GM20431 (cell line): ENCODE measurements around the gene FGF14.

ENCODE experiments used
- in situ Hi-C: fragments of 300-500 bp; cut with MseI, MboI; formaldehyde crosslinking; loops from one replicate; pipeline ENCODE4 v1.15.0; 2020; ENCODE audit warnings: low sequenced_read_pairs; ENCODE audit not compliant: unreplicated experiment

FGF14 gene

GRCh38 chr13:101714195-101714594 lies 687.7 kb downstream of the FGF14 start:
- in situ Hi-C loops: no loop called here

DNA sequence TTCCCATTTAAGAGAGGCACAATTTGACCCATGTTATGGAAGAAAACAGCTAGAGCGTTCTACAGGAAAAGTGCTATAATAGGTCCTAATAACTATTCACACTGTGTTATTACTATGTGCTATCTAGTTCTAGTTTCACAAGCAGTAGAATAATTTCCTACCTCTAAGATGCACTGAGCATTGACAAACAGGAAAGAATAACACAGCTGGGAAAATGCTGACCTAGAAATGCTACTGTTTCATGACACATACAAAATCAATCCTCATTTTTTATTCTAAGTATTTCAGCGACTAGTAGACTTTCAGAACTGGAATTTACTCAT lies 689.9 kb downstream of the FGF14 start:
- in situ Hi-C loops: no loop called here

DNA sequence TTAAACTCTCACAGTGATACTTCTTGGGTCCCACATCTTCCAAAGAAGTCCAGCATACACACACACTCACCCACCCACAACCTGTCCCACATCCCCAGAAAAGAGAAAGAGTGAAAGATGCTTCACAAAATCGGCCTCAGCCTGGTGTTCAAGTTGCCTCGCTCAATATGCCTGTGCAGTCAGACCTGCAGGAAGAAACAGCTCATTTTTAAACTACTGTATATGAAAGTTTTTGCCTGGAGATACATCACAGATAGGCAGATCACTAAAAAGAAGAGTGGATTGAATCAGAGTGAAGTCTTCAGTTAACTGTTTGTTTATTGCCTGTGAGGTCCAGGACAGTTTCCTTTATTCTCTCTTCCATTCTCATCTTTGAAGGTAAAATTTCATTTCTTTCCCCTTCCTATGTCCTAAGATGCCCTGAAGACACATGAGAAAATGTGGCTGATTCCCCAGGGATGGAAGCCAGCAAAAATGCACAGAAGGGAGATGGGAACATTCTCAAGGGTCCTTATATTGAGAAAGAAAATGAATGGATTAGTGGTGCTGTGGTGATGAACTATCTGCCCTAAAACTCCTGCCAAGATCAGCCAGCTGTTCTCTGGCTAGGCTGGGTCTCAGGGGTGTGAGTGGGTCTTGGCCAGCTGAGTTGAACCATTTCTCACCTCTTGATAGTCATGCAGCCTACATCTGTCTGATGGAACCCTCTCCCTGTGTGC lies 690.4 kb downstream of the FGF14 start:
- in situ Hi-C loops: no loop called here

- in situ Hi-C loops: no loop called here
Measured at GRCh38 chr13:101709952-101710351, 691.9 kb downstream of the FGF14 start.

DNA sequence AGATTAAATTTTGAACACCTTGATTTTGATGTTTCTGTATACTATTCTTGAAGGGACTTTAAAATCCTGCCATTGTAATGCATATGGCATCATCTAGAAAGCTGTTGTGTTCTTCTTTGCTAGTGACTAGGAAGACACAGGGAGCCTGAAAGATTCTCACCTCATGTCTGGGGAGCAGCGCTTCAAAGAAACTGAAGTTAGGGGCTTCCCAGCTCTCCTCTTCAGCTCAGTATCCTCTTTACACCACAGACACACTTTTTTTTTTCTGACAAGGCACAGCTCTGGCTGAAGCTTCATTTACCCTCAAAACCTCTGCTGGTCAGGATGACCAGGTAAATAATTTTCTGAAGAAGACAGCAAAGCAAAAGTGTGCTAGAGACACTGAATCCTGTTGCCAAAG lies 693.7 kb downstream of the FGF14 start:
- in situ Hi-C loops: no loop called here

GRCh38 chr13:101707659-101708058 lies 694.2 kb downstream of the FGF14 start:
- in situ Hi-C loops: no loop called here

DNA sequence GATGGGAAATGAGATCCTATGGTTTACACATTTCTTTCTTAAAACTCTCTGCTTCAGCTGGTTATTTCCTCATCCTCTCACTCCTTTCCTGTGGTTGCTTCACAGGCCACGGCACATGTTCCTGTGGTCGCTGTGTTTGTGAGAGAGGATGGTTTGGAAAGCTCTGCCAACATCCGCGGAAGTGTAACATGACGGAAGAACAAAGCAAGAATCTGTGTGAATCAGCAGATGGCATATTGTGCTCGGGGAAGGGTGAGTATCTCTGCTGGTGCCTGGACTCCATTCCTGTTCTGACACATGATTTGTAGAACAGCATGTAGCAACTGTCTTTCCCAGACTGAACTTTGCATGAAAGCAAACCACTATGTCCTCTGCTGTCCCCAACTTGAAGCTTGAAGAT lies 695.2 kb downstream of the FGF14 start:
- in situ Hi-C loops: no loop called here

GRCh38 chr13:101703838-101704237 lies 698.0 kb downstream of the FGF14 start:
- in situ Hi-C loops: no loop called here

DNA sequence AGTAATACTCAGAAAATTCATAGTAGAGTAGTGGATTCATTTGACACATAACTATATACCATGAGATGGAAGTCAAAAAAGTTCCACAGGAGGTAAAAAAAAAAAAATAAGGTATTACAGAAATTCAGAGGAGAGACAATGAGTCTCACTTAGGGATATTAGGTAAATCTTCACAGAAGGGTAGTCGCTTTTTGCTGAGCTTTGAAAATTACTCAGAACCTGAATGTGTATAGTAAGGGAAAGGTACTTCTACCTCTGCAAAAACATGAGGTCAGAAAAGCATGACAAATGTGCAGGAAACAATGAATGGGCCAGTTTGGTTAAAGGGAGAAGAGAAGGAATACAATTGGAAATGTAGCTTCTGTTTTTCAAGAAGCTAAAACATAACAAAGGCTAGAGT lies 698.8 kb downstream of the FGF14 start:
- in situ Hi-C loops: no loop called here

DNA sequence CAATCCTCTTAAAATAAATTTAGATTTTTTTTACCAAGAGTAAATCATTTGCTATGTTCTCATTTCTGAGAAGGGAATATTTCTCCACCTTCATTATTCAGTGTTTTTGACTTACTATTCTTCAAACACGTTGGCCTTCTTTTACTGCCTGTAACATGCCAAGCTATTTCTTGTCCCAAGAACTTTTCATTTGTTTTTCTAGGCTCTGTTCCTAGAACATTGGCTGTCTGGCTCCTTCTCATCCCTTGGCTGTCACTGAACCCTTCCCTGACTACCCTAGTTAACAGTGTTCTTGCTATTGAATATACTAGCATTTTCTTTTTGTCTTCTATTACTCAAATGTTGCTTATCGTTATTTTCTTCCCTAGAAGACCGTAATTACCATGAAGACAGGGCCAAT lies 701.2 kb downstream of the FGF14 start:
- in situ Hi-C loops: no loop called here

GRCh38 chr13:101698400-101698799 lies 703.4 kb downstream of the FGF14 start:
- in situ Hi-C loops: no loop called here

DNA sequence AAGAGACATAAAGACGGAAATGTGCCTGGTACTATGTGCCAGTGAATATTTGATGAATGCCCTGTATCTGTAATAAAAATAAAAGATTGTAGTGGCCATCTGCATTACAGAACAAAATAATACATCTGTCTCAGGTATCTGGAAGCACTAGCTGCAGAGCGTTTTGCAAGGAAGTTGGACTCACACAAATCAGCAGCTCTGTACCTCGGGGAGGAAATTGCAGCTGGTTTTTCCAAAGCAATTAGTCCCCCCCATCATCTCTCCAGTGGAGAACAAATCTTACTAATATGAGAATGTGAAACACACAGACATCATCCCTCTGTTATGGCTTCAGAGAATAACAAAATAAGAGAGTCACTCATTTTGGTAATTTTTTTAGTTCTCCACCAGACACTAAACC lies 704.1 kb downstream of the FGF14 start:
- in situ Hi-C loops: no loop called here

GRCh38 chr13:101695870-101696516 lies 705.9 kb downstream of the FGF14 start:
- in situ Hi-C loops: no loop called here

DNA sequence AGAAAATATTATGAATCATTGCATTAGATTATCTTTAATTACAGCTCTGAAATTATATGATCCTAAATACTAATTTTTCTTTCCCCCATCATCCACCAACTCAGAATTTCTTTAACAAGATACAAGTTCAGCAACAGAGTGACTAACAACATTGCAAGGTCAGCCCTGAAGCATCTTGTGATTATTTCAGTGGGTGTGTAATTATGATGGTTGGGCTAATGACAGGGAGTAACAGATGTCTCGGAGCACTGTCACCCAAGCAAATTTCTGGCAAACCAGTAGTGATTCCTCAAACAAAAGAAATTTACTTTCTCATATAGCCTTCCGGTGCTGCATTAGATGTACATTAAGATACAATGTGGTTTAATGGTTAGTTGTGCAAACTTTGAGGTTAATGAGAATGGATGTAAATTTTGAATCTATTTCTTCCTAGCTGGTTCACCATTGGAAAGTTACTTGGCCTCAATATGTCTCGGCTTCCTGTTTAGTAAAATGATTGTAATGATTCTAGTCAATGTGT lies 710.4 kb downstream of the FGF14 start:
- in situ Hi-C loops: no loop called here

- in situ Hi-C loops: no loop called here
Measured at GRCh38 chr13:101690871-101691270, 711.0 kb downstream of the FGF14 start.

DNA sequence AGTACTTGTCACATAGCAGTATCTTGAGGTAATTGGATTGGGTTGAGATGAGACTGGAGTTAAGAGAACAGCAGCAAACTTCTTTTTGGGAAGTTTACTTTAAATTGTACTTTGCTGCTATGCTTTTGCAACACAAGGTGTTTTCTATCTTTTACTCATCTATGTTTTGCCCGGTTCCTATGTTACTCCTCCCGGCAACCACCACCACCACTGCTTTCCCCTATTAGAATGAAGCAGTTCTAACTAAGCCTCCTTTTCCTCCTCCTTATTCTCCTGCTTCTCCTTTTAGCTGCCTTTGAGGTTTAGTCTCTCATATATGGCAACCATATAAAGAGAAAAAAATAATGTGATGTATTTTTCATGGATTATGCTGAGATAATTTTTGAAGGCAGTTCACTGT lies 715.8 kb downstream of the FGF14 start:
- in situ Hi-C loops: no loop called here

GRCh38 chr13:101681834-101682233 lies 720.0 kb downstream of the FGF14 start:
- in situ Hi-C loops: no loop called here

- in situ Hi-C loops: no loop called here
Measured at GRCh38 chr13:101673360-101674105, 728.3 kb downstream of the FGF14 start.

DNA sequence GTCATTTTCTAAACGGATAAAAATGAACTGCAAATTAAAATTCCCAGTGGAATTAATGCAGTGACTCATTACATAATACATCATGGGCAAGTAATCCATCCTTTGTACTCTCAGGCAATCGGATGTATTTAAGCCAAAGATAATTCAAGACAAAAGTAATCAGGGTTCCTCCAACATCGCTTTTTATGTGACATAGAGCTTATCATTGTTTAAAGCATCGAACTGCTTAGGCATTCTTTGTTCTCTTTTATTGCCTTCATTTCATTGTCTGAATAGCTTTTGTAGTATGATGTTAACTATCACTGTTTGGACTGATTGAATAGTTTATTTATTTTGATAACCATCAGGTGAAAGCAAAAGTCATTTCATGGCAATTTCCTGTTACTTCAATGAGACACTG lies 740.0 kb downstream of the FGF14 start:
- in situ Hi-C loops: no loop called here
